GM12873 (cell line): ENCODE results near the gene GFPT2.

Experiments
- TF ChIP-seq, protein P1 (sequence below): IDR thresholded peaks from 2 replicates; pipeline ENCODE4 v1.5.1; 2012; ENCODE audit warnings: low read depth, mild to moderate bottlenecking, moderate library complexity, low read length, control low read depth; ENCODE audit not compliant: insufficient read depth; ENCODE audit errors: missing control alignments

The GFPT2 gene

GRCh38 chr5:180353048-180353979, at the start of gene GFPT2:
Gene GFPT2 (minus strand): TSS chr5:180353336. CDS start chr5:180353217, 119 bp downstream.
- TF ChIP-seq, protein P1, sequence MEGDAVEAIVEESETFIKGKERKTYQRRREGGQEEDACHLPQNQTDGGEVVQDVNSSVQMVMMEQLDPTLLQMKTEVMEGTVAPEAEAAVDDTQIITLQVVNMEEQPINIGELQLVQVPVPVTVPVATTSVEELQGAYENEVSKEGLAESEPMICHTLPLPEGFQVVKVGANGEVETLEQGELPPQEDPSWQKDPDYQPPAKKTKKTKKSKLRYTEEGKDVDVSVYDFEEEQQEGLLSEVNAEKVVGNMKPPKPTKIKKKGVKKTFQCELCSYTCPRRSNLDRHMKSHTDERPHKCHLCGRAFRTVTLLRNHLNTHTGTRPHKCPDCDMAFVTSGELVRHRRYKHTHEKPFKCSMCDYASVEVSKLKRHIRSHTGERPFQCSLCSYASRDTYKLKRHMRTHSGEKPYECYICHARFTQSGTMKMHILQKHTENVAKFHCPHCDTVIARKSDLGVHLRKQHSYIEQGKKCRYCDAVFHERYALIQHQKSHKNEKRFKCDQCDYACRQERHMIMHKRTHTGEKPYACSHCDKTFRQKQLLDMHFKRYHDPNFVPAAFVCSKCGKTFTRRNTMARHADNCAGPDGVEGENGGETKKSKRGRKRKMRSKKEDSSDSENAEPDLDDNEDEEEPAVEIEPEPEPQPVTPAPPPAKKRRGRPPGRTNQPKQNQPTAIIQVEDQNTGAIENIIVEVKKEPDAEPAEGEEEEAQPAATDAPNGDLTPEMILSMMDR = no peak

- TF ChIP-seq, protein P1 = no peak
Observed at GRCh38 chr5:180402716-180403115, 49.6 kb upstream of the GFPT2 start.

DNA sequence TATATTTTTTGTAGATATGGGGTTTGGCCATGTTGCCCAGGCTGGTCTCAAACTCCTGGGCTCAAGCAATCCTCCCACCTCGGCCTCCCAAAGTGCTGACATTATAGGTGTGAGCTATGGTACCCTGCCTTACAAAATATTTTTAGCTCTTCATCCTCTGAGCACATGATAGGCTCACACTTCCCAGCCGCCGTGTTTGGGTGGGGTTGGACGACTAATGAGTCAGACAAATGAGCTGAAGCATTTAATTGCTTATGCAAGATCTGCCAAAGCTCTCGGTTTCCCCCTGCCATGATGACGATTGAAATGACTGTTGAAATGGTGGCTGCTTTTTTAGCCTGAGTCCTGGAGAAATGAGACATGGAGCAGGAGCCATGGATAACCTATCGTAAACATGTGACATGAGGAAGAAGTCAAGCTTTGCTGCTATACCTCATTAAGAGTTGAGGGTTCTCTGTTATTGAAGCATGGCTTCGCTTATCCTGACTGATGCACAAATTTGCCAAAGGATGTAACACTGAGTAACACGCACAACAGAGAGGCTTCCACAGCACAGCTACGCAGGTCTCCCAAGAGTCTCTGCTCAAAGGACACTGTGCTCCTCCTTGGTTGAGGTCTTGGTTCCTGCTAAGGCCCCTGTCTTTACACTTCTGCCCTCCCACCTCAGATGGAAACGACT, 48.2 kb upstream of the GFPT2 start:
- TF ChIP-seq, protein P1 = no peak

DNA sequence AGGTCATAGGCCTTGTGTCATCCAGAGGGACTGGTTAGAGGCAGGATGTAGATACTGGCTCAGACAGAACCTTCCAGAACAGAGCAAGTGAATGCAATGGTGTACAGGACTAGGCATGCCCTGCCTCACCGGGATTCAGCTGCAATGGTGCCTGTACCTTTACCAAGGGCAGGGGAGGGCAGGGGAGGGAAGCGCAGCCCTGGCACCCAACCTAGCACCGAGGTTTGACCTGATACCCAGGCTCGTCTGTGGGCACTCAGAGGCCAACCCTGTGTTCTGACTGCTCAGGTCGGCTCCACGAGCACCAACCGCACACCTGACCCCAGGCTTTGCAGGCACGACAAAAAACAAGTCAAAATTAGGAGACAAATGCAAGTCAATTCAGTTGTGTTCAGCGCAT, 47.3 kb upstream of the GFPT2 start:
- TF ChIP-seq, protein P1 = no peak

DNA sequence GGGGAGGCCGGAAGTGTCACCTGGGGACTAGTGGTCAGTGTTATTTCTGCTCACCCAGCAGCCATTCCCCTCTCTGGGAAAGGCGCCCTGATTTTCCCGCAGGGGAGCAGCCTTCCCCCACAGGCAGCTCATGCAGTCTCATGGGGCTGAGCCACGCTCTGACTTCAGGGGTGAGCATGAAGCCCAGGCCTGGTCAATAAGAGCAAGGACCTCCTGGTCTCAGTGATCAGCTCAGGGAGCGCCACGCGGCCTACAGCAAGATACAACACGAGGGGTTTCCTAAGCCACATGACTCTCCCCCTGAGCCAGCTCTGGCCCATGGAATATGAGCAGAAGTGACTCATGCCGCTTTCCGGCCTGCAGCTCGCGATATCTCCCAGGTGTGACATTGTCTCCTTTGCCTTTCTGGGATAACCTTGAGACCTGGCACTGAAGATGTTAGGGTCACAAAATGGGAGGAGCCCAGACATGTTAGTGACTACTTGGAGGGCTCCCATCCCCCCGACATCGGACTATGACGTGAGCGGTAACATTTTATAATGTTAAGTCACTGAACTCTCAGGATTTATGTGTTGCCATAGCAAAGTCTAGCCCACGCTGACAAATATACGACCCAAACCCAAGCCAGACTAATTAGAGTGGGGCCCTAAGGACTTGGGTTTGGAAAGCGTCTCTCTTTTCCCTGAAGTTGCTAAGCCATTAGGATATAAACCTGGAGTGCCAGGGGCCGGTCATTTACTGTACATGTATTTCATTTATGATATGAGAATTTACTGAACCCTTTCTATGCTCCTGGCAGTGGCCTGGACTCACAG, 46.5 kb upstream of the GFPT2 start:
- TF ChIP-seq, protein P1 = no peak

DNA sequence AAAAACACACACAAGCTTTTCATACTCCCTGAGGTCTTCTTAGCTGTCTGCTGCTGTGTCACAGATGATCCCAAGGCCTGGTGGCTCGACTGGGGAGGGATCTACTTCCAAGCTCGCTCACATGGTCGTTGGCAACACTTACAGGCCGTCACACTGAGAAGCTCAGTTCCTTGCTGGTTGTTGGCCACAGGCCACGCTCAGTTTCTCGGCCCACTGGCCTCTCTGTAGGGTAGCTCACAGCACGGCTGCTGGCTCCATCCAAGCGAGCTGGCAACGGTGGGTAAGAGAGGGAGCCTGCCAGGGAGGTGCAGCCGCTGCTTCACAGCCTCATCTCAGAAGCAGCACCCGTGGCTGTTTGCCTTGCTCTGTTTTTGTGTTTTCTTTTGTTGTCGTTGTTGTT, 43.8 kb upstream of the GFPT2 start:
- TF ChIP-seq, protein P1 = no peak
